ENCODE data around the gene PITPNC1. TPM values are rescaled to one million over a fixed set of nuclear protein-coding genes. Genes with fewer than 3 reads are reported as not detected.

PITPNC1 gene
- total RNA-seq, 4 donors from 2014 or later: 14.1 to 35.5 (median 31.8) TPM

- WGBS: 50% methylated on average over 11 of the region's 11 CpGs
- Histone ChIP-seq H3K9me3 (no peaks in the 10 kb centered on the region), H3K36me3 (no peaks in the 10 kb centered on the region), H3K4me3 (no peak overlapping the region), H3K27ac (replicated peaks in 1 of 4) (peak overlapping the region in 2 of 4 donors; percentile 28 to 40), H3K27me3 (no peaks in the 10 kb centered on the region), H3K4me1 (peaks cover 15 to 33% (median 23%) of the 10 kb centered on the region in 4 donors)
- TF ChIP-seq CTCF (IDR thresholded peaks at IDR 0.05) (no peak), POLR2A (IDR thresholded peaks at IDR 0.05; ENCODE audit: low read depth) (no peak), EP300 (IDR thresholded peaks at IDR 0.05) (peak; percentile 73), POLR2AphosphoS5 (IDR thresholded peaks at IDR 0.05) (peak; percentile 53 to 56)
- intact Hi-C loops (cut with DNase I): no loop called here
- DNase-seq (ENCODE audit: extremely low spot score): peak; percentile 93
These were observed 169.8 kb downstream of the PITPNC1 start for GRCh38 chr17:67546578-67547527.

- no peaks in the 10 kb centered on the region for H3K9me3 ChIP-seq
- DNase-seq (ENCODE audit: extremely low spot score): no peak
- intact Hi-C loops (cut with DNase I): no loop called here
- 91% methylated on average over 3 of the region's 3 CpGs for WGBS
- H3K4me1 ChIP-seq: peaks cover 15 to 33% (median 23%) of the 10 kb centered on the region in 4 donors
- H3K4me3 ChIP-seq: no peak overlapping the region
- H3K27ac ChIP-seq (replicated peaks in 1 of 4): no peak overlapping the region
- no peaks in the 10 kb centered on the region for H3K36me3 ChIP-seq
- TF ChIP-seq EP300 (IDR thresholded peaks at IDR 0.05) (no peak), POLR2A (IDR thresholded peaks at IDR 0.05; ENCODE audit: low read depth) (no peak), CTCF (IDR thresholded peaks at IDR 0.05) (no peak), POLR2AphosphoS5 (IDR thresholded peaks at IDR 0.05) (no peak)
- H3K27me3 ChIP-seq: no peaks in the 10 kb centered on the region
These were observed 171.6 kb downstream of the PITPNC1 start for GRCh38 chr17:67548693-67549092.

GRCh38 chr17:67549820-67550219 lies 172.7 kb downstream of the PITPNC1 start:
- intact Hi-C loops (cut with DNase I): no loop called here
- peaks cover 15 to 33% (median 23%) of the 10 kb centered on the region in 4 donors for H3K4me1 ChIP-seq

GRCh38 chr17:67554634-67555033 lies 177.6 kb downstream of the PITPNC1 start:
- no peak for DNase-seq (ENCODE audit: extremely low spot score)
- intact Hi-C loops (cut with DNase I): no loop called here
- Histone ChIP-seq H3K27me3 (no peaks in the 10 kb centered on the region), H3K4me3 (no peak overlapping the region), H3K27ac (replicated peaks in 1 of 4) (no peak overlapping the region), H3K9me3 (no peaks in the 10 kb centered on the region), H3K4me1 (peaks cover 6 to 25% (median 16%) of the 10 kb centered on the region in 4 donors), H3K36me3 (peaks cover 0 to 5% (median 0%) of the 10 kb centered on the region in 4 donors)
- no peak for TF ChIP-seq POLR2AphosphoS5 (IDR thresholded peaks at IDR 0.05)
- no peak for TF ChIP-seq POLR2A (IDR thresholded peaks at IDR 0.05; ENCODE audit: low read depth)
- no peak for TF ChIP-seq EP300 (IDR thresholded peaks at IDR 0.05)
- TF ChIP-seq CTCF (IDR thresholded peaks at IDR 0.05): no peak
- WGBS: 93% methylated on average over 6 of the region's 6 CpGs

More at GRCh38 chr17:67549820-67550219, 172.7 kb downstream of the PITPNC1 start:
- H3K4me3 ChIP-seq: no peak overlapping the region
- H3K36me3 ChIP-seq: no peaks in the 10 kb centered on the region
- H3K27ac ChIP-seq (replicated peaks in 1 of 4): peak overlapping the region in 1 of 4 donors; percentile 20
- no peaks in the 10 kb centered on the region for H3K27me3 ChIP-seq
- no peaks in the 10 kb centered on the region for H3K9me3 ChIP-seq
- DNase-seq (ENCODE audit: extremely low spot score): no peak
- 69% methylated on average over 9 of the region's 9 CpGs for WGBS
- TF ChIP-seq POLR2AphosphoS5 (IDR thresholded peaks at IDR 0.05): peak; percentile 50 to 56
- TF ChIP-seq CTCF (IDR thresholded peaks at IDR 0.05): no peak

Data from esophagus muscularis mucosa (tissue), 4 donors.